HepG2 (cell line): ENCODE data around the gene TFB1M. TPM values are rescaled to one million over a fixed set of nuclear protein-coding genes. Genes with fewer than 3 reads are reported as not detected.

Source experiments
- ADNP ChIP-seq: sonication (generic); formaldehyde crosslinking; IDR thresholded peaks from 2 replicates; pipeline ENCODE4 v1.4.0; 2020; ENCODE audit warnings: missing genetic modification reagents
- ARHGAP35 ChIP-seq: sonication (generic); formaldehyde crosslinking; IDR thresholded peaks from 2 replicates; pipeline ENCODE4 v1.9.0; 2022; ENCODE audit warnings: mild to moderate bottlenecking, inconsistent platforms, moderate library complexity, missing genetic modification reagents, borderline replicate concordance
- BCLAF1 ChIP-seq: fragments of 450-650 bp; IDR thresholded peaks from 2 replicates; pipeline ENCODE4 v1.6.1; 2017; ENCODE audit warnings: mild to moderate bottlenecking
- DNMT1 ChIP-seq: sonication (generic); formaldehyde crosslinking; IDR thresholded peaks from 2 replicates; pipeline ENCODE4 v1.5.1; 2020; ENCODE audit warnings: mild to moderate bottlenecking, missing genetic modification reagents
- HDAC6 ChIP-seq: fragments of 200-600 bp; sonication (generic); IDR thresholded peaks from 2 replicates; pipeline ENCODE4 v1.7.0; 2017; ENCODE audit warnings: mild to moderate bottlenecking, antibody characterized with exemption, low read length, low read depth
- MAFF ChIP-seq: IDR thresholded peaks from 2 replicates; pipeline ENCODE4 v1.6.1; 2011; ENCODE audit warnings: low read depth, low read length, improper control_type of control experiment
- MEIS1 ChIP-seq: sonication (generic); formaldehyde crosslinking; IDR thresholded peaks from 2 replicates; pipeline ENCODE4 v1.9.0; 2021; ENCODE audit warnings: mild to moderate bottlenecking, missing genetic modification reagents, moderate library complexity, borderline replicate concordance
- MTA3 ChIP-seq: sonication (generic); formaldehyde crosslinking; IDR thresholded peaks from 2 replicates; pipeline ENCODE4 v1.4.0; 2020; ENCODE audit warnings: missing genetic modification reagents
- PAXIP1 ChIP-seq: sonication (generic); formaldehyde crosslinking; conservative IDR thresholded peaks from 2 replicates; pipeline ENCODE4 v1.4.0; 2020; ENCODE audit warnings: mild to moderate bottlenecking, missing genetic modification reagents, moderate library complexity
- REL ChIP-seq: sonication (generic); formaldehyde crosslinking; conservative IDR thresholded peaks from 2 replicates; pipeline ENCODE4 v1.8.0; 2022; ENCODE audit warnings: mild to moderate bottlenecking, missing genetic modification reagents, moderate library complexity
- ZNF138 ChIP-seq: sonication (generic); formaldehyde crosslinking; IDR thresholded peaks from 2 replicates; pipeline ENCODE4 v1.5.0; 2020; ENCODE audit warnings: mild to moderate bottlenecking, low read depth, missing genetic modification reagents
- ZNF501 ChIP-seq: sonication (generic); formaldehyde crosslinking; IDR thresholded peaks from 2 replicates; pipeline ENCODE4 v1.5.1; 2020; ENCODE audit warnings: mild to moderate bottlenecking, moderate library complexity, missing genetic modification reagents
- polyA plus RNA-seq, 8 experiments: library from polyadenylated mRNA; depleted of rRNA in 3 of 8; stranded (reverse) in 7 of 8; unstranded in 1 of 8; fragments of >200 nt; fragmentation: Illumina TruSeq in 4 of 8; extraction: Trizol in 4 of 8; gene quantifications; 2 replicates each; pipeline versions ENCODE4 v1.2.1 to v1.2.3, GENCODE V29; 2011 to 2016; ENCODE audit warnings: low read depth in 4 of 8, missing spikeins in 1 of 8, mixed read lengths in 1 of 8; ENCODE audit not compliant: insufficient read depth in 1 of 8
- total RNA-seq, 5 experiments: library from RNA; depleted of rRNA; stranded (reverse); fragments of >200 nt; fragmentation: Illumina TruSeq; extraction: Trizol; gene quantifications; 2 replicates each; pipeline ENCODE4 v1.2.3, GENCODE V29; 2016; ENCODE audit warnings: low read depth in 1 of 5
- TF ChIP-seq, protein P1 (sequence below): sonication (generic); formaldehyde crosslinking; IDR thresholded peaks from 2 replicates; pipeline ENCODE4 v1.4.0; 2020; ENCODE audit warnings: missing genetic modification reagents, borderline replicate concordance
- TF ChIP-seq, protein P2 (sequence below): sonication (generic); formaldehyde crosslinking; IDR thresholded peaks from 2 replicates; pipeline ENCODE4 v1.9.0; 2021; ENCODE audit warnings: missing genetic modification reagents, borderline replicate concordance
- TF ChIP-seq, protein P3 (sequence below): sonication (generic); formaldehyde crosslinking; IDR thresholded peaks from 2 replicates; pipeline ENCODE4 v1.9.0; 2021; ENCODE audit warnings: missing genetic modification reagents, borderline replicate concordance

TFB1M gene
- total and polyA plus RNA-seq, 2 of the 13 experiments (the other 11 are each of a cell fraction or from before 2014, with no cell fraction given): 91.4 to 122 TPM

- TF ChIP-seq ARHGAP35 (no peak), PAXIP1 (CRISPR knock-in tag) (peak; percentile 43), MAFF (0 out of 2 replicates have a peak, but pooled peaks have one; percentile 1), ZNF501 (CRISPR knock-in tag) (peak; percentile 81; the same call in 1 of the 2 replicates), ZNF138 (no peak), DNMT1 (CRISPR knock-in tag) (no peak), HDAC6 (peak; percentile 92; the same call in 1 of the 2 replicates), REL (CRISPR knock-in tag) (no peak), ADNP (CRISPR knock-in tag) (0 out of 2 replicates have a peak, but pooled peaks have one; percentile 69), BCLAF1 (no peak), MEIS1 (no peak), MTA3 (CRISPR knock-in tag) (no peak)
- TF ChIP-seq, protein P1, sequence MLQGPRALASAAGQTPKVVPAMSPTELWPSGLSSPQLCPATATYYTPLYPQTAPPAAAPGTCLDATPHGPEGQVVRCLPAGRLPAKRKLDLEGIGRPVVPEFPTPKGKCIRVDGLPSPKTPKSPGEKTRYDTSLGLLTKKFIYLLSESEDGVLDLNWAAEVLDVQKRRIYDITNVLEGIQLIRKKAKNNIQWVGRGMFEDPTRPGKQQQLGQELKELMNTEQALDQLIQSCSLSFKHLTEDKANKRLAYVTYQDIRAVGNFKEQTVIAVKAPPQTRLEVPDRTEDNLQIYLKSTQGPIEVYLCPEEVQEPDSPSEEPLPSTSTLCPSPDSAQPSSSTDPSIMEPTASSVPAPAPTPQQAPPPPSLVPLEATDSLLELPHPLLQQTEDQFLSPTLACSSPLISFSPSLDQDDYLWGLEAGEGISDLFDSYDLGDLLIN (CRISPR knock-in tag): no peak
- TF ChIP-seq, protein P2, sequence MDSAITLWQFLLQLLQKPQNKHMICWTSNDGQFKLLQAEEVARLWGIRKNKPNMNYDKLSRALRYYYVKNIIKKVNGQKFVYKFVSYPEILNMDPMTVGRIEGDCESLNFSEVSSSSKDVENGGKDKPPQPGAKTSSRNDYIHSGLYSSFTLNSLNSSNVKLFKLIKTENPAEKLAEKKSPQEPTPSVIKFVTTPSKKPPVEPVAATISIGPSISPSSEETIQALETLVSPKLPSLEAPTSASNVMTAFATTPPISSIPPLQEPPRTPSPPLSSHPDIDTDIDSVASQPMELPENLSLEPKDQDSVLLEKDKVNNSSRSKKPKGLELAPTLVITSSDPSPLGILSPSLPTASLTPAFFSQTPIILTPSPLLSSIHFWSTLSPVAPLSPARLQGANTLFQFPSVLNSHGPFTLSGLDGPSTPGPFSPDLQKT (CRISPR knock-in tag): no peak
- TF ChIP-seq, protein P3, sequence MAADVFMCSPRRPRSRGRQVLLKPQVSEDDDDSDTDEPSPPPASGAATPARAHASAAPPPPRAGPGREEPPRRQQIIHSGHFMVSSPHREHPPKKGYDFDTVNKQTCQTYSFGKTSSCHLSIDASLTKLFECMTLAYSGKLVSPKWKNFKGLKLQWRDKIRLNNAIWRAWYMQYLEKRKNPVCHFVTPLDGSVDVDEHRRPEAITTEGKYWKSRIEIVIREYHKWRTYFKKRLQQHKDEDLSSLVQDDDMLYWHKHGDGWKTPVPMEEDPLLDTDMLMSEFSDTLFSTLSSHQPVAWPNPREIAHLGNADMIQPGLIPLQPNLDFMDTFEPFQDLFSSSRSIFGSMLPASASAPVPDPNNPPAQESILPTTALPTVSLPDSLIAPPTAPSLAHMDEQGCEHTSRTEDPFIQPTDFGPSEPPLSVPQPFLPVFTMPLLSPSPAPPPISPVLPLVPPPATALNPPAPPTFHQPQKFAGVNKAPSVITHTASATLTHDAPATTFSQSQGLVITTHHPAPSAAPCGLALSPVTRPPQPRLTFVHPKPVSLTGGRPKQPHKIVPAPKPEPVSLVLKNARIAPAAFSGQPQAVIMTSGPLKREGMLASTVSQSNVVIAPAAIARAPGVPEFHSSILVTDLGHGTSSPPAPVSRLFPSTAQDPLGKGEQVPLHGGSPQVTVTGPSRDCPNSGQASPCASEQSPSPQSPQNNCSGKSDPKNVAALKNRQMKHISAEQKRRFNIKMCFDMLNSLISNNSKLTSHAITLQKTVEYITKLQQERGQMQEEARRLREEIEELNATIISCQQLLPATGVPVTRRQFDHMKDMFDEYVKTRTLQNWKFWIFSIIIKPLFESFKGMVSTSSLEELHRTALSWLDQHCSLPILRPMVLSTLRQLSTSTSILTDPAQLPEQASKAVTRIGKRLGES: peak; percentile 97
Measured at GRCh38 chr6:155314773-155315515, 660 bp upstream of the TFB1M start (continued).
